OCI-LY3 (cell line): ENCODE data around the gene CETP.

Source experiments
- H2AFZ ChIP-seq: fragments of 200-600, 300-600 bp; shearing (Covaris generic); 2 replicates; pipeline ENCODE4 v1.6.0; 2014; ENCODE audit warnings: antibody characterized with exemption, low read depth, low read length
- H3K27ac ChIP-seq: fragments of 200-600, 300-600 bp; sonication (generic); 2 replicates; pipeline ENCODE4 v1.5.1; 2014; ENCODE audit warnings: mild to moderate bottlenecking, low read length, moderate library complexity, mixed read lengths
- H3K27me3 ChIP-seq: fragments of 200-600, 300-600 bp; sonication (generic); 2 replicates; pipeline ENCODE4 v1.6.1; 2014; ENCODE audit warnings: low read depth, low read length, mixed read lengths
- H3K36me3 ChIP-seq: fragments of 200-600, 300-600 bp; sonication (generic); replicated peaks from 2 replicates; pipeline ENCODE3; 2014; ENCODE audit warnings: low read depth, low read length, mixed read lengths
- H3K4me1 ChIP-seq: fragments of 300-600, 200-600 bp; sonication (generic); 2 replicates; pipeline ENCODE4 v1.6.1; 2014; ENCODE audit warnings: low read length, mixed read lengths
- H3K4me2 ChIP-seq: fragments of 200-600, 300-600 bp; sonication (generic); 2 replicates; pipeline ENCODE4 v1.6.1; 2014; ENCODE audit warnings: low read length, mixed read lengths
- H3K4me3 ChIP-seq: fragments of 300-600, 200-600 bp; sonication (generic); 2 replicates; pipeline ENCODE4 v1.5.1; 2014; ENCODE audit warnings: antibody characterized with exemption, mild to moderate bottlenecking, low read length, moderate library complexity
- H3K79me2 ChIP-seq: fragments of 300-600, 200-600 bp; shearing (Covaris generic); 2 replicates; pipeline ENCODE4 v1.6.1; 2014; ENCODE audit warnings: mild to moderate bottlenecking, low read length, mixed read lengths
- H3K9ac ChIP-seq: fragments of 300-600, 200-600 bp; shearing (Covaris generic); 2 replicates; pipeline ENCODE4 v1.6.0; 2014; ENCODE audit warnings: mild to moderate bottlenecking, low read length, moderate library complexity
- H3K9me3 ChIP-seq: fragments of 200-600, 300-600 bp; shearing (Covaris generic); 2 replicates; pipeline ENCODE4 v1.6.1; 2014; ENCODE audit warnings: low read length, mixed read lengths; ENCODE audit not compliant: insufficient read depth
- H4K20me1 ChIP-seq: fragments of 200-600, 300-600 bp; sonication (generic); 2 replicates; pipeline ENCODE4 v1.6.1; 2016; ENCODE audit warnings: low read length, mixed read lengths; ENCODE audit not compliant: insufficient read depth
- EZH2phosphoT487 ChIP-seq: fragments of 200-600 bp; shearing (Covaris generic); IDR thresholded peaks from 2 replicates; pipeline ENCODE4 v1.6.1; 2018; ENCODE audit warnings: antibody characterized with exemption, mixed run types, low read depth
- TF ChIP-seq, protein P1 (sequence below): fragments of 200-600, 300-600 bp; sonication (generic); IDR thresholded peaks from 2 replicates; pipeline ENCODE4 v1.5.1; 2014; ENCODE audit warnings: antibody characterized with exemption, low read length, low read depth

CETP gene

DNA sequence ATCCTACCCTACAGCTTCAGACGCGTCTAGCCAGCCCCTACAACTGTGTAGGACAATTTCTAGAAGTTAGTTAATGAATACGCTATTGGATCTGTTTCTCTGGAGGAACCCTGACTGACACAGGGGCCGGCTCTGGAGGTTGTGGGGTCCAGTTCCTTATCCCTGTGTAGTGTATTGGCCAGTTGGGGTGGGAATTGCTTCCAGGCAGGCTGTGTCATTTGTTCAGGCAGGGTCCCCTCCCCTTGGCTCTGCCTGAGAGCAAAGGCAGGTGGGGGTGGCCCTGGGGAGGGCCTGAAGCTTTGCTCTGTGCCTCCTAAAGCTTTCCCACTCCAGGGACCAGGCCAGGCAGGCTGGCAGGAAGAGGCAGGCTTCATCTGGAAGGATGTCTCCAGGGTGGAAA, 11.7 kb upstream of the CETP start:
- Histone ChIP-seq H3K79me2 (no peaks in the 10 kb centered on the region), H3K4me3 (no peak overlapping the region), H3K9ac (peak overlapping the region; percentile 59; the same call in 1 of the 2 replicates), H3K9me3 (no peaks in the 10 kb centered on the region), H4K20me1 (no peaks in the 10 kb centered on the region), H3K4me2 (peak overlapping the region; percentile 68), H3K36me3 (peaks cover 21% of the 10 kb centered on the region), H2AFZ (no peak overlapping the region), H3K4me1 (peaks cover 50% of the 10 kb centered on the region), H3K27me3 (no peaks in the 10 kb centered on the region), H3K27ac (peak overlapping the region; percentile 72)
- TF ChIP-seq EZH2phosphoT487 = no peak
- TF ChIP-seq, protein P1, sequence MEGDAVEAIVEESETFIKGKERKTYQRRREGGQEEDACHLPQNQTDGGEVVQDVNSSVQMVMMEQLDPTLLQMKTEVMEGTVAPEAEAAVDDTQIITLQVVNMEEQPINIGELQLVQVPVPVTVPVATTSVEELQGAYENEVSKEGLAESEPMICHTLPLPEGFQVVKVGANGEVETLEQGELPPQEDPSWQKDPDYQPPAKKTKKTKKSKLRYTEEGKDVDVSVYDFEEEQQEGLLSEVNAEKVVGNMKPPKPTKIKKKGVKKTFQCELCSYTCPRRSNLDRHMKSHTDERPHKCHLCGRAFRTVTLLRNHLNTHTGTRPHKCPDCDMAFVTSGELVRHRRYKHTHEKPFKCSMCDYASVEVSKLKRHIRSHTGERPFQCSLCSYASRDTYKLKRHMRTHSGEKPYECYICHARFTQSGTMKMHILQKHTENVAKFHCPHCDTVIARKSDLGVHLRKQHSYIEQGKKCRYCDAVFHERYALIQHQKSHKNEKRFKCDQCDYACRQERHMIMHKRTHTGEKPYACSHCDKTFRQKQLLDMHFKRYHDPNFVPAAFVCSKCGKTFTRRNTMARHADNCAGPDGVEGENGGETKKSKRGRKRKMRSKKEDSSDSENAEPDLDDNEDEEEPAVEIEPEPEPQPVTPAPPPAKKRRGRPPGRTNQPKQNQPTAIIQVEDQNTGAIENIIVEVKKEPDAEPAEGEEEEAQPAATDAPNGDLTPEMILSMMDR = no peak

DNA sequence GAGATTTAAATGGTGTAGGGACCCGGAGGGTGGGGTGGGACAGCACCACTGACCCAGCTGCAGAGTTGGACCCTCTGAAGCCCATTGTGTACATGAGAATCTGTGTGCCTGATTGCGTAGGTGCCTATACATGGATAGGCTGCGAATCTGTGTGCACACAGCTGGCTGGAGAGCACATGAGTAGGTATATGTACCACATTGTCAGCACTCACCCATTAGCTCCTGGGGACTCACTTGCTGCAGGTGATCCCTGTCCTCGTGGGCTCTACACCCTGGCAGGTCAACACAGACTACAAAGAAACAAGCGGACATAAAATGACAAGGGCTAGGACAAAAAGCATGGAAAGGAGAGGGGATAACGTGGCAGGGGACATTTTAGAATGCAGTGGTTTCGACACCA, 11.3 kb upstream of the CETP start:
- H3K36me3 ChIP-seq = peaks cover 21% of the 10 kb centered on the region
- peaks cover 46% of the 10 kb centered on the region for H3K4me1 ChIP-seq
- TF ChIP-seq EZH2phosphoT487 = no peak
- TF ChIP-seq, protein P1 = no peak
- H3K27ac ChIP-seq = peak overlapping the region; percentile 72
- H3K4me2 ChIP-seq = peak overlapping the region; percentile 68
- no peaks in the 10 kb centered on the region for H4K20me1 ChIP-seq
- H3K4me3 ChIP-seq = 0 out of 2 replicates have a peak overlapping the region, but pooled peaks have one; percentile 40
- H3K27me3 ChIP-seq = no peaks in the 10 kb centered on the region
- H3K79me2 ChIP-seq = no peaks in the 10 kb centered on the region
- H3K9me3 ChIP-seq = no peaks in the 10 kb centered on the region
- H3K9ac ChIP-seq = peak overlapping the region; percentile 59
- H2AFZ ChIP-seq = no peak overlapping the region

DNA sequence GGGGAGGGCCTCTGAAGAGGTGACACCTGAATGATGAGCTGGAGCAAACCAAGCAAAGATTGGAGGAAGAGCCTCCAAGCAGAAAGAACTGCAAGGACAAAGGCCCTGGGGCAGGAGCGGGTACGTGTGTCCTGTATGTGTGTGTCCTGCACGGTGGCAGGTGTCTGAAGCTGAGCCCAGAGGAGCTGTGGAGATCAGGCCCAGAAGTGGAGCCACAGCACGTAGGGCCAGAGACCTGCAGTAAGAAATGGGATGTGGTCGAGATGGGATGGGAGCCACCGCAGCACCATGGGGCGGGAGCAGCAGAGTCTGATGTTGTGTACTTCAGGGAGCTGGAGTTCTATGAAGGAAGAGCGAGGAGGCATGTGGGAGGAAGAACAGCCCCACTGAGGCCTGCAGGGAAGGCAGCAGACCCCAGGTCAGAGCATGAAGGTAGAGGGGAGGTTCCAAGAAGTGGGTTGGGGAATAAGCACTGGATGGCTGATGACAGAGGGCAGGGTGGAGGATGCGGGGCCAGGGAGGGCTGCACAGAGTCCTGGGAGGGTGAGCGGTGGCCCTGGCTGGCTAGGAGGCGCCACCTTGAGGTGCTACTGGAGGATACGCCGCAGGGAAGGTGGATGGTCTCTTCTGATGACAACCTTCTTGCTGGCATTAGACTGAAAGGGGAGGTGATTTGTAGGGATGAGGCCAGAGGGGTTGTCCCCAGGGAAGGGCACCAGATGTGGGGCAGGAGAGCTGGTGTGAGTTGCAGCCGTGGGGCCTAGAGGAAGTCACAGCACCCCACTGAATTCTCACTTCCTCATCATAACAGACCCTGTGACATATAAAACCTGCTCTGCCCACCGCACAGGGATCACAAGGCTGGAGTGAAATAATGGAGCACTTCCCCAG, 10.6 kb upstream of the CETP start:
- H3K9ac ChIP-seq = peak overlapping the region; percentile 59
- H3K27ac ChIP-seq = peak overlapping the region; percentile 72
- H3K79me2 ChIP-seq = no peaks in the 10 kb centered on the region
- peak overlapping the region; percentile 68 for H3K4me2 ChIP-seq
- peaks cover 19% of the 10 kb centered on the region for H3K36me3 ChIP-seq
- H3K4me1 ChIP-seq = peaks cover 39% of the 10 kb centered on the region
- H3K9me3 ChIP-seq = no peaks in the 10 kb centered on the region
- no peak overlapping the region for H2AFZ ChIP-seq
- H3K27me3 ChIP-seq = no peaks in the 10 kb centered on the region
- no peaks in the 10 kb centered on the region for H4K20me1 ChIP-seq
- peak overlapping the region; percentile 40 for H3K4me3 ChIP-seq
- no peak for TF ChIP-seq EZH2phosphoT487
- TF ChIP-seq, protein P1 = peak; percentile 91

DNA sequence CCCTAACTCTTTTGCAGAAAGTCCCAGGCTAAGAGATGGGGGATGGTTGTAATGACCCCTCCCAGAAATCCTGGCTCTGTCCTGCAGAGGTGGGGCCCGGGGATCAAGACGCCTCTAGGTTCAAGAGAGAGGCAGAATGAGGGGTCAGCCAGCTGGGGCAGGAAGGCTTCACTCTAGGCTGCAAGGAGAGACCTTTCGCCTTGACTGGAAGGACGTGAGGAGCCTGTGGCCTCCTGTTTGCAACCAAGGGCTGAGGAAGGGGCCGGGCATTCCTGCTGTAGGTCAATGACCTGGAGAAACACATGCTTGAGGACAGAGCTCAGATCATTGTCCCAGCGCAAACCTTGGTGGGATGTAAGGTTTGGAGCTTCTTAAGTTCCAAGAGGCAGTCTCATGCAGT, 8.7 kb upstream of the CETP start:
- Histone ChIP-seq H3K27ac (no peak overlapping the region), H2AFZ (no peak overlapping the region), H3K27me3 (no peaks in the 10 kb centered on the region), H3K4me3 (no peak overlapping the region), H3K9me3 (no peaks in the 10 kb centered on the region), H3K4me1 (peaks cover 42% of the 10 kb centered on the region), H3K9ac (no peak overlapping the region), H4K20me1 (no peaks in the 10 kb centered on the region), H3K36me3 (peaks cover 3% of the 10 kb centered on the region), H3K79me2 (no peaks in the 10 kb centered on the region), H3K4me2 (no peak overlapping the region)
- TF ChIP-seq, protein P1 = no peak
- TF ChIP-seq EZH2phosphoT487 = no peak
